Nucleus accumbens (tissue), 56 donors: Measurements from ENCODE around the gene CADPS2.

ENCODE experiments used
- DNase-seq, 56 donors: peaks; one replicate each; lab custom pipeline; 2025; lab: John Stamatoyannopoulos, UW

The CADPS2 gene

GRCh38 chr7:122790132-122790531 is 96.1 kb downstream of the CADPS2 start:
- no peak for DNase-seq

DNA sequence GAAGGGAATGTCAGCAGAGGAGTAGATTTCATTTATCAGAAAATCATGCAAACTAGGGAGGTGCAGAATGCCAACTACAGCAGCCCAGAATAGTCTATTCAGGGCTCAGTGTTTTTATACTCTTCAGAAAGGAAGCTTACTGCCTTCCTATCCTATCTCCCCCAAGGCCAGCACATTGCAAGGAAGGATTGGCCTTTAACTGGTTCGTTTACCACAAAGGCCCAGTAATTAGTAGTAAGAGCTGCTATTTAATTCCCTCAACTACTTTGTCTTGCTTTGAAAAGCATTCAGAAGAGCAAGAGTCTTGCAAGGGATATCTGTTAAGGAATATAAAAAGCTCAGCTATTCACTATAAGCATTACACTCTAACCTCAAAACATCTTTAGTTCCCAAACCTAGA is 97.1 kb downstream of the CADPS2 start:
- DNase-seq, result no peak

GRCh38 chr7:122770686-122771335 is 115.4 kb downstream of the CADPS2 start:
- DNase-seq, result no peak

DNA sequence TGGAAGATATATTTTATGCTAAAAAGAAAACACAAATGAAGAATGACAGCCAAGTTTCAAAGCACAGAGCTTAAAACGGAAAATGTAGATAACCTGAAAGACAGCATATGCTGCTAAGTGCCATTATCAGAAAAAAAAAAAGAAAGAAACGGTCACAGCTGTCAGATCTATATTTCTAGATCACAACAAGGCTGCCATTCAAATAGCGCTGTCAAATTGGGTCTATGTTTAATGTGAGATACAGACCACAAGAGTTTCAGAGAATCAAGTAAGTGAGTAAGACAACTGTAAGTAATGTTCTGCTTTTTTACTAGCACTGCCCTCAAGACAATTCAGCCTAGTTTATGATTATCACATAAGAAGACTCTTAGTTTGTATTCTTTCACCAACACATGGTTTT is 117.4 kb downstream of the CADPS2 start:
- no peak for DNase-seq

DNA sequence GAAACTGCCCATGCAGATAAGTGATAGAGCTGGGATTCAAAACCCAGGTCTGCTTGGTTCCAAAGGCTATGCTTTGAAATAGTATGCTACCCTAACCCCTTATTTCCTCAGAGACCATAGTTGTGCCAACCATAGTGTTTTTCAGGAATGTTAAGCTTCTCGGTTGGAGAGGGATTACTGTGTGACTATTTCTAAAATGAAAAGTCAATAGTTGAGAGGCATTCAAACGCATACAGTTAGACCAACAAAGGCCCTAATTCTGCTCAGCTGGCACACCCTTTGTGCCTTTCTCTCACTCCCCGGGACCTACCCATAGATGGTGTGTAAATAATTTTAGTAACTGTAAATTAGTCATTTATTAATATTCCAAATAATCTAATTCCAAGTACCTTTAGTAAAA is 118.9 kb downstream of the CADPS2 start:
- no peak for DNase-seq

- no peak for DNase-seq
Measured at GRCh38 chr7:122766593-122766992, 119.7 kb downstream of the CADPS2 start.

- no peak for DNase-seq
Measured at GRCh38 chr7:122764902-122765301, 121.4 kb downstream of the CADPS2 start.

DNA sequence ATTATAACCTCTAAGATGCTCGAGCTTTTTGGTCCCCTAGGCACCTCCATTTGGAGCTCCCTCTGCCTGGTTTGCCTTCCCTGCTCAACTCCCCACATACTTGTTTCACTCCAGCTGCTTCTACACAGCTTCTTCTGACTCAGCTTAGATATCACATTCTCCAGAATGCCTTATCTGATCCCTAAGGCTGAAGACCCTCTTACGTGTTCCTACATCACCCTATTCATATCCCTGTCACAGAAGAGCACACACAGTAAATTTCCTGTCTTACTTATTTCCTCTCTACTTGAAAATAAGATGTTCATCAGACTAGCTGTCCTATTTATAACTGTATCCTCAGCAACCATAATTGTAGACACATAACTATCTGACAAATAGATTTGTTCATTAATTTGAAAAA is 122.2 kb downstream of the CADPS2 start:
- DNase-seq, result no peak

- no peak for DNase-seq
Measured at GRCh38 chr7:122762071-122762470, 124.2 kb downstream of the CADPS2 start.

DNA sequence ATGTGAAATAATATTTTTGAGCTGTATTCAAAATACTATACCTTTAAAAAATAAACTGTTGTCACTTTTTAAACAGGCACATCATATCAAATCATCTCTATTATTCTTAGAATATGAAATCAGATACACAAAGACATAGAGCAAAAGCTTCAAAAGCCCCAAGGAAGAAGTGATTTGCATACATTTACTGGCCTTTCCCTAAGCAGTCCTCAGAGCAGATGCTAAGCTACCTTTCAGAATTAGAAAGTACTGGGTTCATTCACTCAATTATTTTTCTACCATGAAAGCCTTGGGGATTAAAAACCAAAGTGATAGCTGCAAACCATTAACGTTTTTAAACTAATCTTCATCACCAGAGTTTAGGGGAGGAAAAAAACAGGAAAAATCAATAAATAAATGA is 127.8 kb downstream of the CADPS2 start:
- no peak for DNase-seq

GRCh38 chr7:122756860-122757259 is 129.4 kb downstream of the CADPS2 start:
- DNase-seq, result no peak

GRCh38 chr7:122755696-122756095 is 130.6 kb downstream of the CADPS2 start:
- DNase-seq, result no peak

DNA sequence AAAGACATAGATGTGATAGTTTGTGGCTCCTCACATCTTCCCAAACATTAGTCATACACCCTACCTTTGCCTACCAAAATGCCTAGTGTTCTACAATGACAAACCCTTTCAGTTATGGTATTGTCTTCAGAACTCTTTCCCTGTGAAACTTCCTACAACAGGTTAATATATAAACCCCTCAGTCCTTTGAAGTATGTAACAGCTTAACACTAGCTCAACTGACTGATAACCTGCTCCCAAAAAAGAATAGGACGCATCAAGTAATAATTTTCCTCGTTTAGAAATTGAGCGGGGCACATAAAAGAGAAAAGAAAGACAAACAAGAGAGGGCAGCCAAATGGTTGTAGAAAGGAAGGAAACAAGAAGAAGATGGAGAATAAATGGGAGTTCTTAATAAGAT is 133.7 kb downstream of the CADPS2 start:
- no peak for DNase-seq

GRCh38 chr7:122750389-122750788 is 135.9 kb downstream of the CADPS2 start:
- no peak for DNase-seq

DNA sequence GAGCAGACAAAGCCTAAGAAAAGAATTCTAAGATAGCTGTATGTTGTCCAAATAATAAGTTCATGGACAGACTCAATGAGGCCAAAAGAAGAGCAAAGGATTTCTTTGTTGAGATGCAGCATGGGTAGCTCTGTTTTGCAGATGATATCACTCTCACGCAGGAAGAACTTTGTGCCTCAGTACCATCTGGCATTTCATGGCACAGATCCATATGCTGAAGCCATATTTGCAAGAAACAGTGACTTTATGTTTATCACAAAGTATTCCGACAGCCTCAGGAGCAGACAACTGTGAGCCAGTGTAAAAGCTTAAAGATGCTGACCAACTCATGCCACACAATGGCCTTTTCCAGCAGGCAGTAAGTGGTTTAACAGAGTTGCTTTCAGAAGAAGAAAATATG is 138.1 kb downstream of the CADPS2 start:
- DNase-seq, result no peak

DNA sequence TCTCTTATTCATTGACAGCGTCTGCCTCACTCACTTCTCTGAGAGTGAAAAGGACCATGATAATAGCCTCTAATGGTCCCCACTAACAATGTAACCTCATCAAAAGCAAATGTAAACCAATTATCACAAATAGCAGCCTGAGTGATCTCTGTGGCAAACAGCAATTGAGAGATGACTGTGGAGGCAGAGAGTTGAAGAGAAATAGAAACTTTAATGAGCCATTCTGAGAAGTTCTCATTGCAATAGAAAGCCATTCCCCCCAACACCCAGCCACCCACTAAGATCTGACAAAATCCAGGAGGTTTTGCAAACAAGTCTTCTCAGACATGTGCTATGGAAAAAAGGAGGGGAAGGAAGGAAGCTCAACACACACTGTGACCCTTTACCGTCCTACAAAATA is 139.3 kb downstream of the CADPS2 start:
- DNase-seq, result no peak

DNA sequence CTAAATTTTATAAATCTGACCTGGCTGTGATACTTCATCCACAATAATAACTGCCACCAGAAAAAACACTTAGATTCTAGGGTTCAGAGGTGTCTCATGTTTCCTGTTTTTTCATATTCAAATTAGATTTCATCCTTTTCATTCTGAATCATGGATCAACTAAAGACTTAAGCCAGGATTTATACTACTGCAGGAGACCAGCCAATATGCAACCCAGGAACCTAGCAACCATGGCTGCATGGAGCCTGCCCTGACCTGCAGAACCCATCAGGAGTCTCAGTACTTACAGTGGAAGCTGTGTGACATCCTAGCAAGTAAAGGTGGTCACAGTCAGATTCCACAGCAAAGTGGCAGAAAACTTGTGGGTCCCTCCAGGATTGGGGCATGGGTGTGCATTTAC is 143.0 kb downstream of the CADPS2 start:
- DNase-seq, result no peak

- no peak for DNase-seq
Measured at GRCh38 chr7:122738947-122739346, 147.3 kb downstream of the CADPS2 start.

GRCh38 chr7:122736183-122736582 is 150.1 kb downstream of the CADPS2 start:
- no peak for DNase-seq

- no peak for DNase-seq
Measured at GRCh38 chr7:122727759-122728158, 158.5 kb downstream of the CADPS2 start.

DNA sequence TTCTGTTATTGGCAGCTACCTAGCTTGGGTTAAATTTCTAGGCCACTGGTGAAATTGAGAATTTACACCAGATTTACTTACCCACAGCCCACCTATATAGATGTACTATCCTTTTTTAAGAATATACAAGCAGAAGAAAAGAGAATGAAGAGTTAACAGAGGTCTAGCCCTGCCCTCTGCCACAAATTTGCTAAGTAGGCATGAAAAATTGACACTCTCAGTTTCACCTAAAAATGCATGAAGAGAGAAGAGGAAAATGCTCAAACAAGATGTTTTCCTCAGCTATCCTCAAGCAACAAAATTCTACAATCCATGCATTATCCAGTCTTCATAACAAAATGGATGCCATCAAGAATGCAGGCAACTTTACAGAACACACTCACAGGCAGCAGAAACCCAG is 158.9 kb downstream of the CADPS2 start:
- DNase-seq, result no peak

DNA sequence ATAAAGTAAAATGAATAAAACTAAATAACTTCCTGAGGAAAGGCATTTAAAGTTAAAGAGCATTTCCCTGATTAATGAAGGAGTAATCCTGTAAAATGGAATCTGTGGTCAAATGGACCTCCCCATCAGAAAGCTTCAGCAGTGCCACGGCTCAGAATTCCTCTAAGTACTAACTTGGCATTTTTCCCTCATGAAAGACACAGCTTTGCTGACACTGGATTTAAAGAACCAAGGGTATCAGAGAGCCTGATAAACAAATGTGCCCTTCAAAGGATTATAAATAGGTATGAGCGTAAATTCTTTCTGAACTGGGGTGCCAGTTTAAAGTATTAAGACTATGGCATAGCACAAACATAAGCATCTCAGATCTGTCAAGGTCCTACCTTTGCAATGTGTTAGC is 159.4 kb downstream of the CADPS2 start:
- no peak for DNase-seq

DNA sequence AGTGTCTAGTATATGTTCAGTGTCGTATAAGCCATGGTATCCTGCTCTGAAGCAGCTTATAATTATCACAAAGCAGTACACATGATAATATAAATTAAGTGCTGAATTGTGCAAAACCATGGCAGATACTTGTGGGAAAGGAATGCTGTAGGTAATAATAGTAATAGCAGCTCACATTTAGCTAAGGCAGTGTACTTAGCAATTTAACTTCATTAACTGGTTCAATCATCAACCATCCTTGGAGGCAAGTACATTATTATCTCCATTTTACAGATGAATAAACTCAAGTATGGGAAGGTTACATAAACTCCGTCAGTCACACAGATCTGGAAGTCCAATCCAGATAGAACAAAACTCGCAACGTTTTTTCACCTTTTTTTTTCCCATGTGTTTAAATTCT is 161.9 kb downstream of the CADPS2 start:
- DNase-seq, result no peak
